Liver (tissue), 9 donors: ENCODE measurements around the gene SYNPR. TPM values are rescaled to one million over a fixed set of nuclear protein-coding genes. Genes with fewer than 3 reads are reported as not detected.

Experiments used
- DNase-seq: peaks from one replicate; pipeline ENCODE4 v3.0.0-alpha.2; 2017; ENCODE audit warnings: low spot score
- H3K27ac ChIP-seq, 2 donors: one replicate each; pipeline ENCODE4 v1.7.0; 2013; ENCODE audit warnings: inconsistent platforms in 2 of 2, low read length in 2 of 2, control low read depth in 1 of 2, low read depth in 1 of 2, mild to moderate bottlenecking in 1 of 2
- H3K27me3 ChIP-seq, 4 donors: one replicate each; pipeline versions ENCODE4 v1.6.1 to v1.7.0; 2013; ENCODE audit warnings: low read length in 3 of 4, inconsistent platforms in 1 of 4, mild to moderate bottlenecking in 1 of 4, moderate library complexity in 1 of 4; ENCODE audit not compliant: control insufficient read depth in 4 of 4, insufficient read depth in 4 of 4
- H3K36me3 ChIP-seq, 4 donors: one replicate each; pipeline versions ENCODE4 v1.6.1 to v1.7.0; 2013; ENCODE audit warnings: low read length in 3 of 4, mild to moderate bottlenecking in 3 of 4, low read depth in 1 of 4, moderate library complexity in 1 of 4; ENCODE audit not compliant: control insufficient read depth in 4 of 4, insufficient read depth in 3 of 4
- H3K4me1 ChIP-seq, 4 donors: one replicate each; pipeline versions ENCODE4 v1.6.1 to v1.7.0; 2013; ENCODE audit warnings: low read length in 3 of 4, mild to moderate bottlenecking in 3 of 4, moderate library complexity in 1 of 4; ENCODE audit not compliant: control insufficient read depth in 4 of 4, insufficient read depth in 4 of 4
- H3K4me3 ChIP-seq, 3 donors: one replicate each; pipeline versions ENCODE4 v1.6.1 to v1.7.0; 2013; ENCODE audit warnings: low read length in 3 of 3, control low read depth in 1 of 3, low read depth in 1 of 3, mild to moderate bottlenecking in 1 of 3
- H3K9ac ChIP-seq, 2 donors: one replicate each; pipeline ENCODE4 v1.7.0; 2013; ENCODE audit warnings: low read length in 2 of 2, mild to moderate bottlenecking in 2 of 2, moderate library complexity in 2 of 2, control low read depth in 1 of 2, low read depth in 1 of 2
- H3K9me3 ChIP-seq, 4 donors: one replicate each; pipeline versions ENCODE4 v1.6.1 to v1.7.0; 2013; ENCODE audit warnings: low read length in 3 of 4; ENCODE audit not compliant: control insufficient read depth in 4 of 4
- ATF3 ChIP-seq: IDR thresholded peaks from 2 replicates; pipeline ENCODE4 v1.6.1; 2016; ENCODE audit warnings: antibody characterized with exemption
- EGR1 ChIP-seq, 2 donors: IDR thresholded peaks; 2 replicates each; pipeline ENCODE4 v1.6.1; 2016 to 2018; ENCODE audit warnings: antibody characterized with exemption in 2 of 2, low read depth in 2 of 2
- FOXA1 ChIP-seq: IDR thresholded peaks from 2 replicates; pipeline ENCODE4 v1.6.1; 2016; ENCODE audit warnings: antibody characterized with exemption
- FOXA2 ChIP-seq: IDR thresholded peaks from 2 replicates; pipeline ENCODE4 v1.6.1; 2016; ENCODE audit warnings: antibody characterized with exemption
- HNF4G ChIP-seq: IDR thresholded peaks from 2 replicates; pipeline ENCODE4 v1.6.1; 2016; ENCODE audit warnings: antibody characterized with exemption
- MAX ChIP-seq: IDR thresholded peaks from 2 replicates; pipeline ENCODE4 v1.6.1; 2016; ENCODE audit warnings: antibody characterized with exemption
- NR2F2 ChIP-seq: IDR thresholded peaks from 2 replicates; pipeline ENCODE4 v1.6.1; 2016; ENCODE audit warnings: antibody characterized with exemption
- REST ChIP-seq: IDR thresholded peaks from 2 replicates; pipeline ENCODE4 v1.6.1; 2016; ENCODE audit warnings: antibody characterized with exemption, mild to moderate bottlenecking
- RXRA ChIP-seq, 2 donors: IDR thresholded peaks; 2 replicates each; pipeline ENCODE4 v1.6.1; 2017 to 2018; ENCODE audit warnings: antibody characterized with exemption in 2 of 2, mild to moderate bottlenecking in 1 of 2
- SP1 ChIP-seq: IDR thresholded peaks from 2 replicates; pipeline ENCODE4 v1.6.1; 2018; ENCODE audit warnings: antibody characterized with exemption, mild to moderate bottlenecking
- TAF1 ChIP-seq: conservative IDR thresholded peaks from 2 replicates; pipeline ENCODE4 v1.6.1; 2016; ENCODE audit warnings: antibody characterized with exemption, mild to moderate bottlenecking
- YY1 ChIP-seq: IDR thresholded peaks from 2 replicates; pipeline ENCODE4 v1.6.1; 2016; ENCODE audit warnings: antibody characterized with exemption, mild to moderate bottlenecking
- ZBTB33 ChIP-seq: IDR thresholded peaks from 2 replicates; pipeline ENCODE4 v1.6.1; 2016; ENCODE audit warnings: antibody characterized with exemption
- WGBS: extraction: QIAGEN DNeasy Blood & Tissue Kit; methylation state at CpG from one replicate; pipeline ENCODE4 v1.1.7; 2013; 5-methylcytosine and 5-hydroxymethylcytosine counted together
- polyA plus RNA-seq, 2 donors: library from polyadenylated mRNA; stranded (reverse) in 1 of 2; unstranded in 1 of 2; fragments of 200-250 nt in 1 of 2; fragments of >200 nt in 1 of 2; fragmentation: Nextera tagmentation in 1 of 2; extraction: Ambion mirVana in 1 of 2; gene quantifications; one replicate each; pipeline versions ENCODE4 v1.2.1 to v1.2.3, GENCODE V29; 2013 to 2015
- total RNA-seq, 2 donors: library from RNA; depleted of rRNA; stranded (reverse); fragments of >200 nt; gene quantifications; one replicate each; pipeline ENCODE4 v1.2.3, GENCODE V29; 2014
- TF ChIP-seq, protein P1 (sequence below): fragments of 150-350 bp; IDR thresholded peaks from 2 replicates; pipeline ENCODE4 v1.5.1; 2017; ENCODE audit warnings: improper control_type of control experiment, low read depth, low read length; ENCODE audit not compliant: missing input control
- donor health status: healthy.
- donor health status: healthy.
- donor health status: healthy.
- donor health status: healthy.
- donor health status: healthy.

The SYNPR gene
- total and polyA plus RNA-seq, 4 donors, result not detected

- no peak overlapping the region for H3K9ac ChIP-seq
- no peak for TF ChIP-seq NR2F2
- no peak for TF ChIP-seq MAX
- TF ChIP-seq TAF1, result no peak
- no peak for TF ChIP-seq HNF4G
- TF ChIP-seq SP1, result no peak
- TF ChIP-seq YY1, result no peak
- TF ChIP-seq ZBTB33, result no peak
- TF ChIP-seq FOXA1, result no peak
- TF ChIP-seq FOXA2, result no peak
- H3K4me1 ChIP-seq, result no peaks in the 10 kb centered on the region
- no peak overlapping the region for H3K4me3 ChIP-seq
- H3K9me3 ChIP-seq, result peaks cover 0 to 2% (median 0%) of the 10 kb centered on the region in 4 donors
- H3K27ac ChIP-seq, result no peak overlapping the region
- H3K36me3 ChIP-seq, result no peaks in the 10 kb centered on the region
- 81% methylated on average over 3 of the region's 3 CpGs for WGBS
- no peak for DNase-seq
- no peaks in the 10 kb centered on the region for H3K27me3 ChIP-seq
Measured at GRCh38 chr3:63467392-63467791, 189.3 kb downstream of the SYNPR start.

DNA sequence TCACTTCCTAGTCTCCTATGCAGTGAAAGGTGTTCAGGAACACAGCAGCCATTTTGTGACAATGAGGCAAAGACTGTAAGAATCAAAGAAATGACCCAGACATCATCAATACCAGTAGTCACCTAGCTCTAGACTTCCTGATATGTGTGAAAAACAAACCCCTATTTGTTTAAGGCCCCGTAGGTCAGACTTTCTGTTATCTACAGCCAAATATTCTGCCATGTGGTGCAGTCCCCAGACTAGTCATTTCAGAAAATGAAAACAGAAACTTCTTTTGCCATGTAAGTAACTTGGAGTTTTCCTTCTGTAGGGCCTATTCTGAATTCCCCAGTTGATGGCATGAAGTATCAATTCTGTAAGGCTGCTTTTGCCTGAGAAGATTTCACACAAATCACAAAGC, 192.6 kb downstream of the SYNPR start:
- H3K9ac ChIP-seq, result no peak overlapping the region
- H3K9me3 ChIP-seq, result peaks cover 0 to 2% (median 0%) of the 10 kb centered on the region in 4 donors
- H3K4me3 ChIP-seq, result no peak overlapping the region
- H3K27me3 ChIP-seq, result no peaks in the 10 kb centered on the region
- no peak for DNase-seq
- 42% methylated on average over 1 of the region's 1 CpG for WGBS
- H3K36me3 ChIP-seq, result no peaks in the 10 kb centered on the region
- H3K4me1 ChIP-seq, result no peaks in the 10 kb centered on the region
- TF ChIP-seq YY1 (no peak), MAX (no peak), SP1 (no peak), FOXA1 (no peak), ZBTB33 (no peak), REST (no peak), RXRA (IDR thresholded peaks at IDR 0.05) (no peak), EGR1 (IDR thresholded peaks at IDR 0.05; ENCODE audit: low read depth in 2 of 2) (no peak), TAF1 (no peak), ATF3 (no peak)
- TF ChIP-seq, protein P1, sequence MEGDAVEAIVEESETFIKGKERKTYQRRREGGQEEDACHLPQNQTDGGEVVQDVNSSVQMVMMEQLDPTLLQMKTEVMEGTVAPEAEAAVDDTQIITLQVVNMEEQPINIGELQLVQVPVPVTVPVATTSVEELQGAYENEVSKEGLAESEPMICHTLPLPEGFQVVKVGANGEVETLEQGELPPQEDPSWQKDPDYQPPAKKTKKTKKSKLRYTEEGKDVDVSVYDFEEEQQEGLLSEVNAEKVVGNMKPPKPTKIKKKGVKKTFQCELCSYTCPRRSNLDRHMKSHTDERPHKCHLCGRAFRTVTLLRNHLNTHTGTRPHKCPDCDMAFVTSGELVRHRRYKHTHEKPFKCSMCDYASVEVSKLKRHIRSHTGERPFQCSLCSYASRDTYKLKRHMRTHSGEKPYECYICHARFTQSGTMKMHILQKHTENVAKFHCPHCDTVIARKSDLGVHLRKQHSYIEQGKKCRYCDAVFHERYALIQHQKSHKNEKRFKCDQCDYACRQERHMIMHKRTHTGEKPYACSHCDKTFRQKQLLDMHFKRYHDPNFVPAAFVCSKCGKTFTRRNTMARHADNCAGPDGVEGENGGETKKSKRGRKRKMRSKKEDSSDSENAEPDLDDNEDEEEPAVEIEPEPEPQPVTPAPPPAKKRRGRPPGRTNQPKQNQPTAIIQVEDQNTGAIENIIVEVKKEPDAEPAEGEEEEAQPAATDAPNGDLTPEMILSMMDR, result no peak
- no peak overlapping the region for H3K27ac ChIP-seq
